ENCODE data around the gene SPPL2B. TPM values are rescaled to one million over a fixed set of nuclear protein-coding genes. Genes with fewer than 3 reads are reported as not detected.

SPPL2B gene
- total RNA-seq, 4 donors from 2014 or later, result 149 to 367 (median 242) TPM

GRCh38 chr19:2334986-2335846, 6.7 kb downstream of the SPPL2B start:
- peaks cover 31 to 44% (median 40%) of the 10 kb centered on the region in 4 donors for H3K4me1 ChIP-seq
- H3K36me3 ChIP-seq, result peaks cover 0 to 5% (median 0%) of the 10 kb centered on the region in 4 donors
- intact Hi-C loops (cut with DNase I; ENCODE audit: low total_unique reads), result no loop called here
- H3K9me3 ChIP-seq, result no peaks in the 10 kb centered on the region
- H3K27ac ChIP-seq, result no peak overlapping the region
- no peak overlapping the region for H3K4me3 ChIP-seq
- 88 to 91% methylated on average over 16 to 26 of the region's 26 CpGs for WGBS, 2 donors (ENCODE audit: low coverage in 1 of 2)
- in situ Hi-C loops (cut with MboI; ENCODE audit: low pct_ligation_motif_present in 1 of 4, low pct_unique_long_range_greater_than_20kb in 1 of 4, low sequenced_read_pairs in 3 of 4), result no loop called here
- no peak for TF ChIP-seq POLR2AphosphoS5 (IDR thresholded peaks at IDR 0.05)
- TF ChIP-seq POLR2A (IDR thresholded peaks at IDR 0.05), result no peak
- no peak for TF ChIP-seq CTCF (IDR thresholded peaks at IDR 0.05)
- TF ChIP-seq EP300 (IDR thresholded peaks at IDR 0.05; ENCODE audit: low read depth), result no peak
- H3K27me3 ChIP-seq, result no peaks in the 10 kb centered on the region
- no peak for DNase-seq

GRCh38 chr19:2335848-2336247, 7.4 kb downstream of the SPPL2B start:
- no peak for DNase-seq
- no peak for TF ChIP-seq CTCF (IDR thresholded peaks at IDR 0.05)
- TF ChIP-seq POLR2AphosphoS5 (IDR thresholded peaks at IDR 0.05), result no peak
- no peak for TF ChIP-seq EP300 (IDR thresholded peaks at IDR 0.05; ENCODE audit: low read depth)
- no peak for TF ChIP-seq POLR2A (IDR thresholded peaks at IDR 0.05)
- Histone ChIP-seq H3K9me3 (no peaks in the 10 kb centered on the region), H3K4me3 (no peak overlapping the region), H3K36me3 (peaks cover 0 to 5% (median 0%) of the 10 kb centered on the region in 4 donors), H3K27ac (no peak overlapping the region), H3K4me1 (peaks cover 25 to 38% (median 33%) of the 10 kb centered on the region in 4 donors), H3K27me3 (no peaks in the 10 kb centered on the region)
- intact Hi-C loops (cut with DNase I; ENCODE audit: low total_unique reads) (no loop called here), in situ Hi-C loops (cut with MboI; ENCODE audit: low pct_ligation_motif_present in 1 of 4, low pct_unique_long_range_greater_than_20kb in 1 of 4, low sequenced_read_pairs in 3 of 4) (no loop called here)
- 57 to 93% methylated on average over 2 to 3 of the region's 3 CpGs for WGBS, 2 donors (ENCODE audit: low coverage in 1 of 2)

GRCh38 chr19:2336528-2337328, 8.2 kb downstream of the SPPL2B start:
- no peaks in the 10 kb centered on the region for H3K9me3 ChIP-seq
- H3K27me3 ChIP-seq, result no peaks in the 10 kb centered on the region
- peaks cover 21 to 30% (median 24%) of the 10 kb centered on the region in 4 donors for H3K4me1 ChIP-seq
- no peak for TF ChIP-seq EP300 (IDR thresholded peaks at IDR 0.05; ENCODE audit: low read depth)
- TF ChIP-seq CTCF (IDR thresholded peaks at IDR 0.05), result no peak
- TF ChIP-seq POLR2AphosphoS5 (IDR thresholded peaks at IDR 0.05), result no peak
- TF ChIP-seq POLR2A (IDR thresholded peaks at IDR 0.05), result no peak
- in situ Hi-C loops (cut with MboI; ENCODE audit: low pct_ligation_motif_present in 1 of 4, low pct_unique_long_range_greater_than_20kb in 1 of 4, low sequenced_read_pairs in 3 of 4), result no loop called here
- peaks cover 0 to 5% (median 0%) of the 10 kb centered on the region in 4 donors for H3K36me3 ChIP-seq
- H3K27ac ChIP-seq, result no peak overlapping the region
- H3K4me3 ChIP-seq, result no peak overlapping the region
- WGBS, 2 donors (ENCODE audit: low coverage in 1 of 2), result 90% methylated on average over 33 of the region's 33 CpGs; no CpG with 5 or more reads in 1 of the 2 donors
- intact Hi-C loops (cut with DNase I; ENCODE audit: low total_unique reads), result no loop called here
- no peak for DNase-seq

- H3K27me3 ChIP-seq, result no peaks in the 10 kb centered on the region
- H3K9me3 ChIP-seq, result no peaks in the 10 kb centered on the region
- intact Hi-C loops (cut with DNase I; ENCODE audit: low total_unique reads) (no loop called here), in situ Hi-C loops (cut with MboI; ENCODE audit: low pct_ligation_motif_present in 1 of 4, low pct_unique_long_range_greater_than_20kb in 1 of 4, low sequenced_read_pairs in 3 of 4) (no loop called here)
- H3K36me3 ChIP-seq, result peaks cover 0 to 5% (median 0%) of the 10 kb centered on the region in 4 donors
- TF ChIP-seq CTCF (IDR thresholded peaks at IDR 0.05), result peak in 1 of 5 experiments; percentile 10
- TF ChIP-seq POLR2A (IDR thresholded peaks at IDR 0.05), result no peak
- no peak overlapping the region for H3K27ac ChIP-seq
- 84% methylated on average over 18 of the region's 19 CpGs; no CpG with 5 or more reads in 1 of the 2 donors for WGBS, 2 donors (ENCODE audit: low coverage in 1 of 2)
- no peak overlapping the region for H3K4me3 ChIP-seq
- no peak for DNase-seq
- peaks cover 15 to 28% (median 19%) of the 10 kb centered on the region in 4 donors for H3K4me1 ChIP-seq
Measured at GRCh38 chr19:2337329-2337707, 8.8 kb downstream of the SPPL2B start.
